Endothelial cell of umbilical vein (primary cell): Measurements from ENCODE around the gene USP16. TPM values are rescaled to one million over a fixed set of nuclear protein-coding genes. Genes with fewer than 3 reads are reported as not detected.

Source experiments
- BruUV-seq: library from RNA; stranded (reverse); fragments of 400-500 nt; replicated peaks from 2 replicates; lab custom pipeline; 2021; lab: Mats Ljungman, UMichigan
- CTCF ChIA-PET: fragments of 300-600, 350-600 bp; sonication (Branson Sonifier 250); formaldehyde crosslinking; loops from one replicate; lab custom pipeline; 2021; ENCODE audit warnings: antibody characterized with exemption, inconsistent platforms; lab: Charles Lee
- POLR2A ChIA-PET: fragments of 300-600, 350-600 bp; sonication (Branson Sonifier 250); formaldehyde crosslinking; loops from one replicate; lab custom pipeline; 2021; ENCODE audit warnings: antibody characterized with exemption, inconsistent platforms; lab: Charles Lee
- DNase-seq: peaks from one replicate; pipeline ENCODE4 v3.0.0-alpha.2; 2011; ENCODE audit warnings: low read depth, low spot score
- FAIRE-seq: peaks from 2 replicates; lab custom pipeline; 2011; peaks lifted over from hg19 to GRCh38; lab: Jason Lieb, UNC
- H2AFZ ChIP-seq: 2 replicates; pipeline ENCODE4 v1.6.0; 2012; ENCODE audit warnings: low read depth, low read length, control low read depth, inconsistent platforms
- H3K27ac ChIP-seq: 2 replicates; pipeline ENCODE4 v1.5.1; 2011; ENCODE audit warnings: low read depth, mild to moderate bottlenecking, control low read depth, low read length, moderate library complexity; ENCODE audit not compliant: insufficient read depth
- H3K27me3 ChIP-seq, 2 experiments: 2 replicates each; pipeline versions ENCODE4 v1.6.0 to v1.6.1; 2011; ENCODE audit warnings: low read length in 2 of 2, mixed read lengths in 1 of 2; ENCODE audit not compliant: control insufficient read depth in 2 of 2, insufficient read depth in 2 of 2
- H3K36me3 ChIP-seq, 2 experiments: 2 replicates in 1 of 2; 3 replicates in 1 of 2; pipeline ENCODE4 v1.5.1; 2011; ENCODE audit warnings: low read length in 2 of 2, mild to moderate bottlenecking in 1 of 2, moderate library complexity in 1 of 2; ENCODE audit not compliant: control insufficient read depth in 2 of 2, insufficient read depth in 2 of 2; ENCODE audit errors: extremely low read depth in 1 of 2
- H3K4me1 ChIP-seq: 3 replicates; pipeline ENCODE4 v1.5.1; 2011; ENCODE audit warnings: mild to moderate bottlenecking, low read length; ENCODE audit not compliant: control insufficient read depth, insufficient read depth; ENCODE audit errors: extremely low read depth
- H3K4me2 ChIP-seq: 2 replicates; pipeline ENCODE4 v1.6.1; 2011; ENCODE audit warnings: low read length, control low read depth, mixed read lengths; ENCODE audit not compliant: insufficient read depth
- H3K4me3 ChIP-seq, 3 experiments: fragments of 200-600 bp in 1 of 3; sonication (generic), shearing (Covaris generic) in 1 of 3; replicated peaks in 1 of 3; 2 replicates each; pipeline ENCODE4 v1.5.1; 2011 to 2016; ENCODE audit warnings: control low read depth in 3 of 3, low read length in 3 of 3, mild to moderate bottlenecking in 2 of 3, inconsistent platforms in 1 of 3, low read depth in 1 of 3, moderate library complexity in 1 of 3; ENCODE audit not compliant: insufficient read depth in 1 of 3
- H3K79me2 ChIP-seq: 2 replicates; pipeline ENCODE4 v1.6.0; 2012; ENCODE audit warnings: low read length, inconsistent platforms; ENCODE audit not compliant: control insufficient read depth, insufficient read depth
- H3K9ac ChIP-seq: replicated peaks from 2 replicates; pipeline ENCODE3; 2011; ENCODE audit warnings: low read length, control low read depth; ENCODE audit not compliant: insufficient read depth; ENCODE audit errors: extremely low read depth
- H3K9me1 ChIP-seq: replicated peaks from 3 replicates; pipeline ENCODE4 v1.6.0; 2011; ENCODE audit warnings: mild to moderate bottlenecking, low read length; ENCODE audit not compliant: control insufficient read depth, insufficient read depth; ENCODE audit errors: extremely low read depth
- H3K9me3 ChIP-seq: replicated peaks from 2 replicates; pipeline ENCODE4 v1.5.1; 2012; ENCODE audit warnings: low read length, inconsistent platforms; ENCODE audit not compliant: control insufficient read depth, insufficient read depth
- H4K20me1 ChIP-seq: replicated peaks from 2 replicates; pipeline ENCODE3; 2011; ENCODE audit warnings: mild to moderate bottlenecking, low read length; ENCODE audit not compliant: control insufficient read depth, insufficient read depth; ENCODE audit errors: extremely low read depth
- EZH2 ChIP-seq: IDR thresholded peaks from 2 replicates; pipeline ENCODE4 v1.6.1; 2012; ENCODE audit warnings: borderline replicate concordance, low read depth, mild to moderate bottlenecking, moderate library complexity, low read length, inconsistent platforms; ENCODE audit not compliant: severe bottlenecking
- FOS ChIP-seq: IDR thresholded peaks from 2 replicates; pipeline ENCODE4 v1.6.1; 2011; ENCODE audit warnings: mild to moderate bottlenecking, low read length, moderate library complexity, borderline replicate concordance; ENCODE audit not compliant: insufficient read depth
- GATA2 ChIP-seq: IDR thresholded peaks from 2 replicates; pipeline ENCODE4 v1.7.0; 2011; ENCODE audit warnings: low read depth, mild to moderate bottlenecking, moderate library complexity, mixed read lengths, low read length; ENCODE audit not compliant: insufficient read length, insufficient read depth
- JUN ChIP-seq: IDR thresholded peaks from 2 replicates; pipeline ENCODE4 v1.6.1; 2011; ENCODE audit warnings: borderline replicate concordance, low read depth; ENCODE audit not compliant: insufficient read length, insufficient read depth
- MYC ChIP-seq: IDR thresholded peaks from one replicate; pipeline ENCODE4 v1.6.1; 2011; ENCODE audit warnings: mild to moderate bottlenecking, low read depth, low read length
- POLR2A ChIP-seq: IDR thresholded peaks from 2 replicates; pipeline ENCODE4 v1.6.1; 2012; ENCODE audit warnings: low read depth, mild to moderate bottlenecking, control low read depth, low read length
- POLR2AphosphoS5 ChIP-seq: IDR thresholded peaks from 2 replicates; pipeline ENCODE4 v1.6.1; 2012; ENCODE audit warnings: low read depth, mild to moderate bottlenecking, control low read depth, low read length, moderate library complexity; ENCODE audit not compliant: insufficient read depth
- dilution Hi-C: fragments of 300-500 bp; cut with MboI; formaldehyde crosslinking; loops from one replicate; pipeline ENCODE4 v1.15.0; 2019; ENCODE audit warnings: low sequenced_read_pairs; ENCODE audit not compliant: extremely low pct_ligation_motif_present
- intact Hi-C: fragments of 100-400 bp; cut with micrococcal nuclease; formaldehyde crosslinking; loops from one replicate; pipeline ENCODE4 v1.10.0; 2022
- polyA plus RNA-seq, 4 experiments: library from polyadenylated mRNA; depleted of rRNA in 3 of 4; stranded (reverse) in 3 of 4; unstranded in 1 of 4; fragments of >200 nt; gene quantifications; 2 replicates each; pipeline versions ENCODE4 v1.2.1 to v1.2.3, GENCODE V29; 2011 to 2012; ENCODE audit warnings: missing spikeins in 1 of 4
- total RNA-seq: library from RNA; stranded (reverse); gene quantifications from 2 replicates; pipeline ENCODE4 v1.2.3, GENCODE V29; 2021
- TF ChIP-seq, protein P1 (sequence below): IDR thresholded peaks from 2 replicates; pipeline ENCODE4 v1.6.1; 2011; ENCODE audit not compliant: insufficient read depth, insufficient read length
- TF ChIP-seq, protein P2 (sequence below), 2 donors: IDR thresholded peaks; 1 replicate in 1 of 2; 2 replicates in 1 of 2; pipeline ENCODE4 v1.5.1; 2011; ENCODE audit warnings: low read length in 2 of 2, mild to moderate bottlenecking in 2 of 2, moderate library complexity in 2 of 2, control low read depth in 1 of 2, inconsistent platforms in 1 of 2, low read depth in 1 of 2; ENCODE audit not compliant: insufficient read depth in 1 of 2; ENCODE audit errors: extremely low read depth in 1 of 2

The USP16 gene
- total and polyA plus RNA-seq, 2 donors (not counting 3 experiments of a cell fraction or from before 2014, with no cell fraction given): 5.9 to 31.3 TPM

DNA sequence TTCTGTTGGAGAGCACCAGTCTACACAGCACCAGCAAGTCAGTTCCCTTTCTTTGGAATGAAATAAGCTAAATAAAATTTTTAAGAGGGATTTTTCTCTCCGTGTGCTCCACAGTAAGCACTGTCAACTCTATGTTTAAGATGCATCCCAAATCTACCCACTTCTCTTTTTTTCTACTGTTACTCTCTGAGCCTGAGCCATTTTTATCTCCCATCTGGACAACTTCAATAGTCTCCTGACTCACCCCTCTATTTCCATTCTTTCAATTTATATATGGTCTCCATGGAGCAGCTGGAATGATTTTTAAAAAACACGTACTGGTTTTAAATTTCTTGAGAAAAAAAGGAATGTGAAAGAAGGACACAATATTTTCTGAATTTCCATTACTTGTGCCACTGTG is 73.7 kb downstream of the USP16 start:
- TF ChIP-seq, protein P1, sequence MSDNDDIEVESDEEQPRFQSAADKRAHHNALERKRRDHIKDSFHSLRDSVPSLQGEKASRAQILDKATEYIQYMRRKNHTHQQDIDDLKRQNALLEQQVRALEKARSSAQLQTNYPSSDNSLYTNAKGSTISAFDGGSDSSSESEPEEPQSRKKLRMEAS: no peak
- TF ChIP-seq JUN (no peak), MYC (no peak), EZH2 (no peak), FOS (no peak), POLR2AphosphoS5 (no peak), POLR2A (no peak), GATA2 (no peak)
- TF ChIP-seq, protein P2, sequence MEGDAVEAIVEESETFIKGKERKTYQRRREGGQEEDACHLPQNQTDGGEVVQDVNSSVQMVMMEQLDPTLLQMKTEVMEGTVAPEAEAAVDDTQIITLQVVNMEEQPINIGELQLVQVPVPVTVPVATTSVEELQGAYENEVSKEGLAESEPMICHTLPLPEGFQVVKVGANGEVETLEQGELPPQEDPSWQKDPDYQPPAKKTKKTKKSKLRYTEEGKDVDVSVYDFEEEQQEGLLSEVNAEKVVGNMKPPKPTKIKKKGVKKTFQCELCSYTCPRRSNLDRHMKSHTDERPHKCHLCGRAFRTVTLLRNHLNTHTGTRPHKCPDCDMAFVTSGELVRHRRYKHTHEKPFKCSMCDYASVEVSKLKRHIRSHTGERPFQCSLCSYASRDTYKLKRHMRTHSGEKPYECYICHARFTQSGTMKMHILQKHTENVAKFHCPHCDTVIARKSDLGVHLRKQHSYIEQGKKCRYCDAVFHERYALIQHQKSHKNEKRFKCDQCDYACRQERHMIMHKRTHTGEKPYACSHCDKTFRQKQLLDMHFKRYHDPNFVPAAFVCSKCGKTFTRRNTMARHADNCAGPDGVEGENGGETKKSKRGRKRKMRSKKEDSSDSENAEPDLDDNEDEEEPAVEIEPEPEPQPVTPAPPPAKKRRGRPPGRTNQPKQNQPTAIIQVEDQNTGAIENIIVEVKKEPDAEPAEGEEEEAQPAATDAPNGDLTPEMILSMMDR (IDR thresholded peaks at IDR 0.05; ENCODE audit: extremely low read depth in 1 of 2, insufficient read depth in 1 of 2, low read depth in 1 of 2, low read length in 2 of 2): no peak
- H3K27ac ChIP-seq: no peak overlapping the region
- H2AFZ ChIP-seq: no peak overlapping the region
- no peak overlapping the region for H3K9ac ChIP-seq
- no peak for DNase-seq
- BruUV-seq: no TSS peak
- CTCF ChIA-PET: interaction anchor here (0.8 to 1.2 kb wide), 4 partner anchors 10 to 275 kb away, joined by 3 read pairs; no protein-coding TSS in a partner anchor
- POLR2A ChIA-PET: no interaction called here
- H3K4me1 ChIP-seq: no peaks in the 10 kb centered on the region
- intact Hi-C loops: no loop called here
- H3K79me2 ChIP-seq: no peaks in the 10 kb centered on the region
- no peaks in the 10 kb centered on the region for H3K9me1 ChIP-seq
- FAIRE-seq: no peak
- H3K4me2 ChIP-seq: no peak overlapping the region
- H3K4me3 ChIP-seq: no peak overlapping the region
- dilution Hi-C loops: no loop called here
- H4K20me1 ChIP-seq: no peaks in the 10 kb centered on the region
- no peaks in the 10 kb centered on the region for H3K27me3 ChIP-seq
- H3K9me3 ChIP-seq: no peaks in the 10 kb centered on the region
- peaks cover 0 to 2% of the 10 kb centered on the region in 2 experiments for H3K36me3 ChIP-seq
